NCI-H2196 treated with DMSO at 0.1 percent for 48 hours (cell line): ENCODE results near the gene GHSR.

Experiments used
- DNase-seq: peaks from one replicate; lab custom pipeline; 2025; ENCODE audit not compliant: unreplicated experiment; lab: John Stamatoyannopoulos, UW

Gene GHSR

DNA sequence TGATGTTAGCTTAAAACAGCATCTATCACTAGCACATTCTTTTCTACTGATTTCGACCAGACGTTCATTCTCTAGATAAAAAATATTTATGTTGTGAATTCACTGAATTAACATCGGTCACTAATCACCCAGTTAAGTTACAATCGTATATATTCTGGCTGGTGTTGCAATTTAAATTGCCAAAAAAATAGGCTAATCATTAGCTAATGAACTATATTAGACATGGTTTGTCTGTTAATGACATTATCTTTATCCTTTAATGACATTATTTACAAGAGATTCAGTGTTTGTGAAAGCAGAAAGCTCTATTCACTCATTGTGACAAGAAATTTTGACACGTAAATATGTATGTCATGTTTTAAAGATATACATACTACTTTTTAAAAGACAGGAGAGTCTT lies 6.7 kb downstream of the GHSR start:
- DNase-seq: no peak

GRCh38 chr3:172438186-172438585 lies 10.1 kb downstream of the GHSR start:
- DNase-seq: no peak

DNA sequence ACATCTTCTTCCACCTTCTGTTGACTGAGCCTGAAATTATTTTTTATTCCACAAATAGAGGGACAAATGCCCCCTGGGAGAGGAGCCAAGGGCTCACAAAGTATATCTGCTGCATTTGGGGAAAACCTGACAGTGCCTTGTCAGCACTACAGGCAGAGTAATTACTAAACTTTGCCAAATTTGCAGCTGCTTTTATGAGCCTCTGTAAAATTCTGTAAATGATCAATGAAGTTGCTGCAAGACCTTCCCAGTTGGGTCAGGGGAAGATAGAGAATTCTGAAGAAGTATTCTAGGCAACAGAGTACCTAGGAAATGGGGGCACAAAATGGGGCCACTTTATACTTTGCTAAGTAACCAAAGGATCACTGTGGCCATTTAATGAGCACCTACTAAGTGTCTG lies 10.5 kb downstream of the GHSR start:
- DNase-seq: no peak

GRCh38 chr3:172415323-172415722 lies 32.9 kb downstream of the GHSR start:
- no peak for DNase-seq

DNA sequence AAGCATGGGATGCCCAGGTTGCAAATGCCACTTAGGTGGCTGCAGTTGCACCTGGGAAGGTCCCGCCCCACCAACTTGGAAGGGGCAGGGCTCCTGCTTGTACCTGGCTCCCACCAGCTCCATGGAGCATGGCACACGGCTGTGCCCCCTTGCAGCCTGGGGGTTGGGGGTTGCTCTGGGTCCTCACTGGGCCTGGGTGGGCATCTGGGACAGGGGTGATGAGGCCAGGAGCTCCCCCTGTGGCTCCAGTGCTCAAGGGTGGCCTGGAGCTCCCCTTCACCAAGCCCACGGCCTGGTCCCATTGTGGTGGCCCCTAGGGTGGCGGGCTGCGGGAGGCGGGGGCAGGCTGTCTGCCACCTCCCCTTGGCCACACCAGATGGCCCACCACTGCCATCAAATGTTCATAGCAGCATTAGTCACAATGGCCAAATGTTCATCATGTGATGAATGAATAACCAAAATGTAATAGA lies 36.7 kb downstream of the GHSR start:
- no peak for DNase-seq

- DNase-seq: no peak
Measured at GRCh38 chr3:172410702-172411477, 37.4 kb downstream of the GHSR start.

- no peak for DNase-seq
Measured at GRCh38 chr3:172407872-172408271, 40.4 kb downstream of the GHSR start.

DNA sequence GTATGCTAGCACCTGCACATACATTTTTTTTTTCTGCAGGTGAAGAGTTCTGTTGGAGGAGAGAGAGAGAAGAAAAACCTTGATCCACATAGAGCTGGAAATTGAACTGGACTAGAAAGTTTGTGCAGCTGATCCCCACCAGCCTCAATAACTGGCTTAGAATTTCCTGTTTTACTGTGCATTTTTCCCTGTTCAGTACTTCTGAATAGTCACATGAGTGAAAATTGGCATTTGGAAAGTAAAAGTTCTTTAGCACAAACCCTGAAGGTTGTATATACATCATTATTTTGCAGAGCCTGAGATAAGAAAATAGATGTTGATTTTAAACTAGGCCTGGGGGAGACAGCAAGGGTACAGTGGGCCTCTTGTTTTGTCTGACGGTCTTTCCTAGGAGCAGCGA lies 42.3 kb downstream of the GHSR start:
- DNase-seq: no peak

DNA sequence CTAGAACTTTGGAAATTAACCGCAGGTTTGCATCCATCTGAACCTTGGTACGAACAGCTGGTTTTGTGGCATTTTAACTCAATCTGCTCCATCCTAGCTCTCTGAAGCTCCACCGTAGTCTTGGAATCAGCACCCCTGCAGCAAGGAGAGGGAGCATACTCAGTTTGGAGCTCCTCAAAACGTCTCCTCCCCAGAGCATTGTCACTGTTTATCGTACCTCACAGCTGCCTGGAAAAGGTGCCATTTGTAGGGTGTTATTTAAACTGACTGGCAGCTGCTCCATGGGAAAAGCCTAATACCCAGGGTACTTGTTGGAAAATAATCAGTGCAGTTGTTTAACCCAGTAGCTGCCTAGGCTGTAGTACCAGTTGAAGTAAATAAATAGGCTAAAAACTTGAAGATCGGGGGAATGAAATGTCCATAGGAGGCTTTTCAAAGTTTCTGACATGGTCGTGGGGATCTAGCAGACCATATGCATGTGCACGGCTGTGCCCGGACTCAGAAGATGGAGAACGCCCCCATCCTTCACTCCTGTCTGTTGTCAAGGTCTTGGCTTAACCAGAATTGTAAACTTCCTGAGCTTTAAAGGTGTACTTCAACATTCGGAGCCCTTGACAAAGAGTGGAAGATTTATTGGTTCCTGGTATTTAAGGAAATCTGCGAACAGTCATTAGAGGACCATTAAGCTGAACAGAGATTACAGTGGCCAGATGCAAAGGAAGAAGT lies 43.9 kb downstream of the GHSR start:
- no peak for DNase-seq

GRCh38 chr3:172402892-172403643 lies 45.2 kb downstream of the GHSR start:
- no peak for DNase-seq

GRCh38 chr3:172402090-172402489 lies 46.2 kb downstream of the GHSR start:
- no peak for DNase-seq

GRCh38 chr3:172398484-172398883 lies 49.8 kb downstream of the GHSR start:
- DNase-seq: no peak

- DNase-seq: no peak
Measured at GRCh38 chr3:172397716-172398405, 50.4 kb downstream of the GHSR start.

- DNase-seq: no peak
Measured at GRCh38 chr3:172396400-172396799, 51.9 kb downstream of the GHSR start.

DNA sequence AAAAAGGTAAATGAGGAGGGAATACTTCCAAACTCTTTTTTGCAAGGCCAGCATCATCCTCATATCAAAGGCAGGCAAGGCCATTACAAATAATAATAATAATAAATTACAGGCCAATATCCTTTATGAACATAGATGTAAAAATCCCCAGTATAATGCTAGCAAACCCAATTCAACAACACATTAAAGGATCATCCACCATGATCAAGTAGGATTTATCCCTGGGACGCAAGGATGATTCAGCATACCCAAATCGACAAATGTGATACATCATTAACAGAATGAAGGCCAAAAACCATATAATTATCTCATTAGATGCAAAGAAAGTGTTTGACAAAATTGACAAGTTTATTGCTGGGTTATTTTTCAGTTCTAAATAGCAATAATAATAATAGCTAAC lies 53.6 kb downstream of the GHSR start:
- no peak for DNase-seq
